AG09309 (cell line): ENCODE measurements around the gene FGA.
"Not testable (repeated sequence)": the region's sequence is repeated elsewhere in the genome, so short reads cannot be mapped to it uniquely, and the experiment has no call there.

Source experiments
- DNase-seq: peaks from one replicate; pipeline ENCODE4 v3.0.0-alpha.2; 2010; ENCODE audit warnings: low read depth
- H3K4me3 ChIP-seq: 2 replicates; pipeline ENCODE4 v1.5.1; 2011; ENCODE audit warnings: mild to moderate bottlenecking, low read depth, low read length, moderate library complexity; ENCODE audit not compliant: control insufficient read depth
- CTCF ChIP-seq: IDR thresholded peaks from 2 replicates; pipeline ENCODE4 v1.5.1; 2011; ENCODE audit warnings: mild to moderate bottlenecking, low read depth, low read length, inconsistent platforms; ENCODE audit not compliant: insufficient read depth, control insufficient read depth; ENCODE audit errors: missing control alignments

FGA gene

GRCh38 chr4:154603033-154603943 is 12.7 kb upstream of the FGA start:
- no peak for DNase-seq
- TF ChIP-seq CTCF: no peak
- H3K4me3 ChIP-seq: no peak overlapping the region

- DNase-seq: no peak
- TF ChIP-seq CTCF: no peak
- H3K4me3 ChIP-seq: no peak overlapping the region
Measured at GRCh38 chr4:154602404-154603020, 12.0 kb upstream of the FGA start.

- no peak overlapping the region for H3K4me3 ChIP-seq
- no peak for TF ChIP-seq CTCF
- no peak for DNase-seq
Measured at GRCh38 chr4:154597798-154598774, 7.5 kb upstream of the FGA start.

GRCh38 chr4:154597281-154597680 is 6.7 kb upstream of the FGA start:
- not testable (repeated sequence) for DNase-seq, H3K4me3 ChIP-seq

- no peak for DNase-seq
- no peak overlapping the region for H3K4me3 ChIP-seq
- TF ChIP-seq CTCF: no peak
Measured at GRCh38 chr4:154595807-154596206, 5.3 kb upstream of the FGA start.

GRCh38 chr4:154594343-154594742 is 3.8 kb upstream of the FGA start:
- H3K4me3 ChIP-seq, DNase-seq: not testable (repeated sequence)

GRCh38 chr4:154593868-154594267 is 3.3 kb upstream of the FGA start:
- no peak overlapping the region for H3K4me3 ChIP-seq
- no peak for TF ChIP-seq CTCF
- no peak for DNase-seq
